Thymus (tissue), 11 donors: ENCODE measurements around the gene BEX1. TPM values are rescaled to one million over a fixed set of nuclear protein-coding genes. Genes with fewer than 3 reads are reported as not detected.
A peak's percentile ranks its signal among the peaks of the same experiment; 100 is the strongest.

Experiments
- DNase-seq, 9 donors: peaks; one replicate each; pipeline ENCODE4 v3.0.0-alpha.2; 2013; ENCODE audit warnings: low spot score in 9 of 9, low read depth in 6 of 9, missing footprints in 1 of 9
- H3K27ac ChIP-seq, 2 donors: one replicate each; pipeline ENCODE4 v1.5.1; 2013; ENCODE audit warnings: control low read depth in 1 of 2, low read depth in 1 of 2, low read length in 1 of 2, mild to moderate bottlenecking in 1 of 2, moderate library complexity in 1 of 2
- H3K27me3 ChIP-seq, 2 donors: one replicate each; pipeline ENCODE4 v1.5.1; 2013; ENCODE audit warnings: low read length in 1 of 2; ENCODE audit not compliant: control insufficient read depth in 2 of 2, insufficient read depth in 1 of 2
- H3K36me3 ChIP-seq, 2 donors: one replicate each; pipeline ENCODE4 v1.5.1; 2013; ENCODE audit warnings: low read length in 1 of 2, mild to moderate bottlenecking in 1 of 2, moderate library complexity in 1 of 2; ENCODE audit not compliant: control insufficient read depth in 2 of 2, insufficient read depth in 2 of 2
- H3K4me1 ChIP-seq, 2 donors: one replicate each; pipeline ENCODE4 v1.5.1; 2013; ENCODE audit warnings: low read length in 2 of 2; ENCODE audit not compliant: control insufficient read depth in 2 of 2, insufficient read depth in 2 of 2
- H3K4me3 ChIP-seq, 2 donors: one replicate each; pipeline ENCODE4 v1.5.1; 2013; ENCODE audit warnings: low read length in 2 of 2, control low read depth in 1 of 2, mild to moderate bottlenecking in 1 of 2
- H3K9me3 ChIP-seq, 2 donors: one replicate each; pipeline ENCODE4 v1.5.1; 2013; ENCODE audit warnings: low read length in 1 of 2, mild to moderate bottlenecking in 1 of 2; ENCODE audit not compliant: control insufficient read depth in 2 of 2, insufficient read depth in 1 of 2
- WGBS: extraction: QIAGEN DNeasy Blood & Tissue Kit; methylation state at CpG from one replicate; pipeline ENCODE4 v1.1.7; 2013; 5-methylcytosine and 5-hydroxymethylcytosine counted together
- polyA plus RNA-seq: library from polyadenylated mRNA; stranded (reverse); fragments of 200-250 nt; gene quantifications from one replicate; pipeline ENCODE4 v1.2.3, GENCODE V29; 2013
- total RNA-seq: library from RNA; stranded (reverse); fragments of 120-200 nt; gene quantifications from one replicate; pipeline ENCODE4 v1.2.4, GENCODE V29; 2013
- donor health status: healthy.

Gene BEX1
- total and polyA plus RNA-seq, 2 donors = 2.3 to 3.1 TPM

GRCh38 chrX:103099691-103100090, 35.7 kb upstream of the BEX1 start:
- H3K4me3 ChIP-seq = no peak overlapping the region
- no peaks in the 10 kb centered on the region for H3K36me3 ChIP-seq
- no peak for DNase-seq
- no peaks in the 10 kb centered on the region for H3K27me3 ChIP-seq
- H3K9me3 ChIP-seq = no peaks in the 10 kb centered on the region
- 88% methylated on average over 4 of the region's 4 CpGs for WGBS
- no peaks in the 10 kb centered on the region for H3K4me1 ChIP-seq
- no peak overlapping the region for H3K27ac ChIP-seq

- H3K9me3 ChIP-seq = no peaks in the 10 kb centered on the region
- H3K36me3 ChIP-seq = no peaks in the 10 kb centered on the region
- no peak overlapping the region for H3K4me3 ChIP-seq
- no peaks in the 10 kb centered on the region for H3K4me1 ChIP-seq
- 90% methylated on average over 2 of the region's 2 CpGs for WGBS
- no peaks in the 10 kb centered on the region for H3K27me3 ChIP-seq
- DNase-seq = no peak
- no peak overlapping the region for H3K27ac ChIP-seq
Measured at GRCh38 chrX:103098488-103098887, 34.5 kb upstream of the BEX1 start.

DNA sequence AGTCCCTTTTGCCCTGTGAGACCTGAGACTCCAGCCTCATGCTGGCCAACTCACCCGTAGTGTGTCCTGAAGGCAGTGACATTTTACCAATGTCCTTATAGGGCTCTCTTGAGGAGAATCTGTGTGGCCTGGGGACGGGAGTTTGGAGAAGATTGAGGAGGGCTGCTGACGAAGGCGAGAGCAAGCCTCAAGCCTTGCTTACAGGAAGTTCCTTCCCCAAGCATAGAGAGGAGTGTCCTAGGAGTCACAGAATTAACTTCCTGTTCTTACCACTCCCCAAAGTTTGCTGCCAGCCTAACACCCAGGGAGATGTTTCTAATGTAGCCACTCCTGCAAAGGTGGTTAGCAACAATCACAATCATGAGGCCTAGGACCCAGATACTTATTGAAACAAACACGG, 29.0 kb upstream of the BEX1 start, which contains the start of gene NXF3:
TSS of gene NXF3 (minus strand) at position 202 of the 400 bp plus-strand sequence. CDS start at position 82, 120 bp downstream.
- H3K27ac ChIP-seq = no peak within 1 kb of the TSS
- DNase-seq = no peak
- 83% methylated on average over 5 of the region's 5 CpGs for WGBS
- no peaks in the 10 kb centered on the region for H3K9me3 ChIP-seq
- H3K4me1 ChIP-seq = no peaks in the 10 kb centered on the region
- no peaks in the 10 kb centered on the region for H3K36me3 ChIP-seq
- no peaks in the 10 kb centered on the region for H3K27me3 ChIP-seq
- no peak within 1 kb of the TSS for H3K4me3 ChIP-seq

DNA sequence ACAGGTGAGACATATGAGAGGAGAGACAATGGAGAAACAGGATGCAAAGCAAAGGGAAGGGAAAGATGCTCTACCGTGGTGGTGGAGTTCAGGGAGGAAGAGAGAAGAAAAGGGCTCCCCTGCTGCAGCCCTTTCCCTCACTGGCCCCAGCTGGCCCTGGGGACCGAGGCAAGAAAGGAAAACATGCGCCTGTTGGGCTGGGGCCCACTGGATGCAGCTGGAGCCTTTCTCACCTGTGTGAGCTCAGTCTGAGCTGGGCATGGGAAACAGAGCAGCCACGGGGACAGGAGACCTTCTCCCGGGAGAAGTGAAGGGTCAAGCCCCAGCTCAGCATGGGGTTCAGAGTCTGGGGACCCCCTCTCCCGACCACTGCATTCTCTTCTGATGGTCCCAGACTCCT, 17.1 kb upstream of the BEX1 start:
- no peak overlapping the region for H3K4me3 ChIP-seq
- WGBS = 79% methylated on average over 6 of the region's 6 CpGs
- no peaks in the 10 kb centered on the region for H3K36me3 ChIP-seq
- no peak for DNase-seq
- no peaks in the 10 kb centered on the region for H3K27me3 ChIP-seq
- H3K27ac ChIP-seq = no peak overlapping the region
- H3K9me3 ChIP-seq = no peaks in the 10 kb centered on the region
- no peaks in the 10 kb centered on the region for H3K4me1 ChIP-seq

GRCh38 chrX:103073467-103073866, 9.5 kb upstream of the BEX1 start:
- WGBS = 70% methylated on average over 5 of the region's 5 CpGs
- Histone ChIP-seq H3K9me3 (no peaks in the 10 kb centered on the region), H3K4me1 (no peaks in the 10 kb centered on the region), H3K27me3 (no peaks in the 10 kb centered on the region), H3K27ac (no peak overlapping the region), H3K4me3 (no peak overlapping the region), H3K36me3 (no peaks in the 10 kb centered on the region)
- DNase-seq = no peak

DNA sequence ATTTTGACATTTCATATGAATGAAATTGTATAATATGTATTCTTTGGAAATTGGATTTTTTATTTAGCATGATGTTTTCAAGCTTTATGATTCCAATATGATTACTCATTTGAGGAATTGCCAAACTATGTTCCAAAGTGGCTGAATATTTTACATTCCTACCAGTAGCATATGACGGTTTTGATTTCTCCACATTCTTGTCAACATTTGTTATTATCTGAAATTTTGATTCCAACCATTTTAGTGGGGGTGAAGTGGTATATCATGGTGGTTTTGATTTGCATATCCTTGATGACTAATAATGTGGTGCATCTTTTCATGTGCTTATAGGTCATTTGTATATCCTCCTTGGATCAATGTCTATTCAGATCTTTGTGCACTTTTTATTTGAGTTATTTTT, 2.6 kb upstream of the BEX1 start:
- H3K4me3 ChIP-seq = no peak overlapping the region
- WGBS = 93% methylated on average over 1 of the region's 1 CpG

GRCh38 chrX:103063191-103063845, 653 bp downstream of the BEX1 start:
- peaks cover 0 to 13% of the 10 kb centered on the region in 2 donors for H3K27me3 ChIP-seq
- 2% methylated on average over 34 of the region's 34 CpGs for WGBS
- H3K27ac ChIP-seq = no peak overlapping the region
- no peaks in the 10 kb centered on the region for H3K9me3 ChIP-seq
- peak in 1 of 9 donors; percentile 3 for DNase-seq
- H3K36me3 ChIP-seq = no peaks in the 10 kb centered on the region
- peak overlapping the region in 1 of 2 donors; percentile 15 for H3K4me3 ChIP-seq
- no peaks in the 10 kb centered on the region for H3K4me1 ChIP-seq

More for the DNA sequence above, 2.6 kb upstream of the BEX1 start:
- DNase-seq = no peak
- Histone ChIP-seq H3K27me3 (peaks cover 0 to 13% of the 10 kb centered on the region in 2 donors), H3K36me3 (no peaks in the 10 kb centered on the region), H3K4me1 (no peaks in the 10 kb centered on the region), H3K9me3 (no peaks in the 10 kb centered on the region), H3K27ac (no peak overlapping the region)

- H3K36me3 ChIP-seq = no peaks in the 10 kb centered on the region
- no peak for DNase-seq
- H3K4me1 ChIP-seq = no peaks in the 10 kb centered on the region
- H3K9me3 ChIP-seq = no peaks in the 10 kb centered on the region
- H3K27ac ChIP-seq = no peak overlapping the region
- WGBS = 94% methylated on average over 3 of the region's 3 CpGs
- H3K4me3 ChIP-seq = no peak overlapping the region
- H3K27me3 ChIP-seq = peaks cover 0 to 13% of the 10 kb centered on the region in 2 donors
Measured at GRCh38 chrX:103061486-103061885, 2.5 kb downstream of the BEX1 start.

DNA sequence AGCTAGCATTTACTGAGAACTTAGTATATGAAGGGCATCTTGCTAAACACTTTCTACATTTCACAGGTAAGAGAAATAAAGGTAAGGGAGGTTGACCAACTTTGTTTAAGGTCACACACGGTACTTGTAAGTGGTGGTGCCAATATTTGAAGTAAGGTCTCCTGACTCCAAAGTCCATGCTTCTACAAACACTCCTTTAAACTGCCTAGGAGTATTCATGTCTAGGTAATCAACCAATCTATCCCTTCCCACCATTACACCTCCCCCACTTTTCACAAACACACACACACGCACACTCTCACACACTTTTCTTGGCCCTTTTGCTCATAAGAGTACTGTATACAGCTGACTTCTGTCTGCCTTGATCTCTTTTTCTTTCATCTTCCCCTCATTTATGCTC, 7.1 kb downstream of the BEX1 start:
- H3K9me3 ChIP-seq = no peaks in the 10 kb centered on the region
- no peaks in the 10 kb centered on the region for H3K36me3 ChIP-seq
- WGBS = 95% methylated on average over 2 of the region's 2 CpGs
- H3K27me3 ChIP-seq = no peaks in the 10 kb centered on the region
- no peak overlapping the region for H3K27ac ChIP-seq
- H3K4me3 ChIP-seq = no peak overlapping the region
- no peaks in the 10 kb centered on the region for H3K4me1 ChIP-seq
- DNase-seq = no peak
